K562 (cell line): ENCODE measurements around the gene UBE2R2. TPM values are rescaled to one million over a fixed set of nuclear protein-coding genes. Genes with fewer than 3 reads are reported as not detected.
A peak's percentile ranks its signal among the peaks of the same experiment; 100 is the strongest.

Source experiments
- ATAC-seq: fragments of 200-7000 bp; cut with Tn5 transposase; 3 replicates; pipeline ENCODE4 v1.9.1; 2020; ENCODE audit warnings: moderate library complexity
- BruUV-seq: library from RNA; stranded (reverse); fragments of 400-500 nt; replicated peaks from 2 replicates; lab custom pipeline; 2021; lab: Mats Ljungman, UMichigan
- CTCF ChIA-PET: fragments of 300-600 bp; formaldehyde crosslinking; extraction: SDS; loops from one replicate; lab custom pipeline; 2021; ENCODE audit warnings: low intra/inter-chr PET ratio; lab: Yijun Ruan, JAX
- POLR2A ChIA-PET: fragments of 300-600, 350-650 bp; sonication (Branson Sonifier 250); formaldehyde crosslinking; extraction: SDS; loops from one replicate; lab custom pipeline; 2021; ENCODE audit warnings: antibody characterized with exemption, inconsistent platforms; lab: Yijun Ruan, JAX
- DNase-seq, 4 experiments: peaks; one replicate each; pipeline versions ENCODE4 v3.0.0 to v3.0.0-alpha.2; 2011 to 2018; ENCODE audit warnings: low spot score in 3 of 4, mixed read lengths in 3 of 4; ENCODE audit errors: extremely low read depth in 1 of 4
- FAIRE-seq: peaks from 2 replicates; lab custom pipeline; 2011; peaks lifted over from hg19 to GRCh38; lab: Jason Lieb, UNC
- H2AFZ ChIP-seq: 2 replicates; pipeline ENCODE4 v1.6.0; 2011; ENCODE audit warnings: low read depth, low read length, control low read depth, inconsistent platforms
- H3K27ac ChIP-seq: fragments of 200-600 bp; 3 replicates; pipeline ENCODE4 v1.8.0; 2011; ENCODE audit warnings: low read depth, mild to moderate bottlenecking, control low read depth, inconsistent platforms, low read length, moderate library complexity, mixed read lengths; ENCODE audit errors: extremely low read depth
- H3K27me3 ChIP-seq, 2 experiments: fragments of 300-600 bp in 1 of 2; 2 replicates in 1 of 2; 3 replicates in 1 of 2; pipeline versions ENCODE4 v1.6.0 to v1.8.0; 2011; ENCODE audit warnings: inconsistent platforms in 2 of 2, low read length in 2 of 2, mild to moderate bottlenecking in 1 of 2, mixed read lengths in 1 of 2, moderate library complexity in 1 of 2; ENCODE audit not compliant: control insufficient read depth in 2 of 2, insufficient read depth in 2 of 2
- H3K36me3 ChIP-seq: fragments of 300-600 bp; 3 replicates; pipeline ENCODE4 v1.8.0; 2011; ENCODE audit warnings: mild to moderate bottlenecking, low read length, inconsistent platforms; ENCODE audit not compliant: control insufficient read depth, insufficient read depth
- H3K4me1 ChIP-seq, 2 experiments: fragments of 200-600 bp in 1 of 2; replicated peaks in 1 of 2; 2 replicates in 1 of 2; 3 replicates in 1 of 2; pipeline versions ENCODE4 v1.5.1 to v1.8.0; 2011; ENCODE audit warnings: inconsistent platforms in 2 of 2, low read length in 2 of 2, mild to moderate bottlenecking in 1 of 2, mixed read lengths in 1 of 2, moderate library complexity in 1 of 2; ENCODE audit not compliant: control insufficient read depth in 2 of 2, insufficient read depth in 2 of 2
- H3K4me2 ChIP-seq: 2 replicates; pipeline ENCODE4 v1.6.1; 2011; ENCODE audit warnings: low read length, control low read depth, inconsistent platforms, mixed read lengths; ENCODE audit not compliant: insufficient read depth
- H3K4me3 ChIP-seq: fragments of 200-600 bp; sonication (generic), shearing (Covaris generic); 2 replicates; pipeline ENCODE4 v1.5.1; 2016; ENCODE audit warnings: control low read depth, inconsistent platforms
- H3K79me2 ChIP-seq: fragments of 200-600 bp; 3 replicates; pipeline ENCODE4 v1.8.0; 2011; ENCODE audit warnings: low read length, inconsistent platforms; ENCODE audit not compliant: control insufficient read depth, insufficient read depth
- H3K9ac ChIP-seq, 2 experiments: 2 replicates each; pipeline versions ENCODE4 v1.6.0 to v1.6.1; 2011; ENCODE audit warnings: low read depth in 2 of 2, low read length in 2 of 2, control low read depth in 1 of 2, inconsistent platforms in 1 of 2, mild to moderate bottlenecking in 1 of 2, mixed read lengths in 1 of 2; ENCODE audit not compliant: insufficient read depth in 1 of 2
- H3K9me1 ChIP-seq: one replicate; pipeline ENCODE4 v1.6.0; 2011; ENCODE audit warnings: inconsistent platforms, mild to moderate bottlenecking, low read length, moderate library complexity; ENCODE audit not compliant: control insufficient read depth, insufficient read depth
- H3K9me3 ChIP-seq: replicated peaks from 2 replicates; pipeline ENCODE4 v1.5.1; 2011; ENCODE audit warnings: low read depth, low read length, inconsistent platforms; ENCODE audit not compliant: control insufficient read depth, insufficient read depth
- H4K20me1 ChIP-seq: replicated peaks from 2 replicates; pipeline ENCODE4 v1.6.1; 2011; ENCODE audit warnings: low read length, inconsistent platforms, mixed read lengths; ENCODE audit not compliant: control insufficient read depth, insufficient read depth
- CTCF ChIP-seq, 3 experiments: IDR thresholded peaks in 2 of 3; conservative IDR thresholded peaks in 1 of 3; 2 replicates each; pipeline ENCODE4 v1.5.1; 2011 to 2012; ENCODE audit warnings: low read length in 3 of 3, mild to moderate bottlenecking in 3 of 3, control low read depth in 2 of 3, improper control_type of control experiment in 1 of 3, inconsistent platforms in 1 of 3, low read depth in 1 of 3, mixed read lengths in 1 of 3, moderate library complexity in 1 of 3; ENCODE audit not compliant: insufficient read depth in 2 of 3
- FOXK1 ChIP-seq: sonication (generic); formaldehyde crosslinking; IDR thresholded peaks from 2 replicates; pipeline ENCODE4 v1.8.0; 2022; ENCODE audit warnings: missing genetic modification reagents, mild to moderate bottlenecking, borderline replicate concordance
- JUND ChIP-seq, 2 experiments: IDR thresholded peaks; 2 replicates in 1 of 2; 3 replicates in 1 of 2; pipeline ENCODE4 v1.6.1; 2011; ENCODE audit warnings: borderline replicate concordance in 2 of 2, low read depth in 2 of 2, low read length in 2 of 2, improper control_type of control experiment in 1 of 2, missing biosample characterization in 1 of 2, missing genetic modification characterization in 1 of 2, missing genetic modification reagents in 1 of 2
- KDM4B ChIP-seq, 2 experiments: fragments of 450-650 bp in 1 of 2; sonication (generic) in 1 of 2; IDR thresholded peaks; 2 replicates each; pipeline ENCODE4 v1.6.1; 2016 to 2017; ENCODE audit warnings: borderline replicate concordance in 2 of 2, antibody characterized with exemption in 1 of 2, low read depth in 1 of 2, mild to moderate bottlenecking in 1 of 2
- NRF1 ChIP-seq, 2 experiments: fragments of 450-650 bp; IDR thresholded peaks in 1 of 2; conservative IDR thresholded peaks in 1 of 2; 2 replicates each; pipeline ENCODE4 v1.6.1; 2014; ENCODE audit warnings: mild to moderate bottlenecking in 2 of 2
- RAD21 ChIP-seq, 2 experiments: fragments of 250-450 bp in 1 of 2; fragments of 450-650 bp in 1 of 2; sonication (Bioruptor Pico) in 1 of 2; formaldehyde crosslinking in 1 of 2; IDR thresholded peaks in 1 of 2; conservative IDR thresholded peaks in 1 of 2; 2 replicates each; pipeline versions ENCODE4 v1.4.0 to v1.8.0; 2020 to 2022; ENCODE audit warnings: mild to moderate bottlenecking in 2 of 2, moderate library complexity in 1 of 2
- SNRNP70 ChIP-seq: fragments of 200-400 bp; formaldehyde crosslinking; optimal IDR thresholded peaks from 2 replicates; pipeline ENCODE3; 2017; ENCODE audit warnings: low read depth, low read length
- ZNF384 ChIP-seq: IDR thresholded peaks from 2 replicates; pipeline ENCODE4 v1.6.1; 2012; ENCODE audit warnings: low read depth, low read length, improper control_type of control experiment
- ZNF512 ChIP-seq: IDR thresholded peaks from 2 replicates; pipeline ENCODE4 v1.6.1; 2016; ENCODE audit warnings: missing genetic modification characterization, missing compliant biosample characterization
- WGBS: fragments of 100-300 bp; shearing (Covaris generic); methylation state at CpG from one replicate; pipeline ENCODE4 v1.1.6; 2016; ENCODE audit warnings: low coverage, mixed read lengths; ENCODE audit not compliant: insufficient coverage; ENCODE audit errors: missing lambda C conversion rate; 5-methylcytosine and 5-hydroxymethylcytosine counted together
- in situ Hi-C: fragments of 300-500 bp; cut with MboI; formaldehyde crosslinking; loops from 4 replicates; pipeline ENCODE4 v1.15.0; 2018; ENCODE audit warnings: inconsistent platforms, mixed read lengths
- intact Hi-C: fragments of 100-400 bp; cut with micrococcal nuclease; formaldehyde crosslinking; loops from 2 replicates; pipeline ENCODE4 v1.14.2; 2022
- polyA plus RNA-seq, 8 experiments: library from polyadenylated mRNA; depleted of rRNA in 4 of 8; stranded (reverse) in 5 of 8; unstranded in 3 of 8; fragments of >200 nt; fragmentation: Nextera tagmentation in 2 of 8; fragmentation: Illumina TruSeq in 1 of 8; extraction: Ambion mirVana in 2 of 8; extraction: Trizol in 1 of 8; gene quantifications; 2 replicates each; pipeline versions ENCODE4 v1.2.1 to v1.2.3, GENCODE V29; 2011 to 2014; ENCODE audit warnings: inconsistent platforms in 1 of 8, missing spikeins in 1 of 8
- total RNA-seq, 7 experiments: library from RNA; depleted of rRNA in 6 of 7; stranded (reverse); fragments of >200 nt in 6 of 7; fragmentation: Illumina TruSeq in 2 of 7; extraction: Trizol in 2 of 7; gene quantifications; 2 replicates each; pipeline versions ENCODE4 v1.2.1 to v1.2.3, GENCODE V29; 2011 to 2021; ENCODE audit warnings: low replicate concordance in 1 of 7

Gene UBE2R2
- total and polyA plus RNA-seq, 9 of the 15 experiments (the other 6 are each of a cell fraction or from before 2014, with no cell fraction given): 7.8 to 26.2 (median 11.8) TPM

GRCh38 chr9:33776578-33776977 is 40.4 kb upstream of the UBE2R2 start:
- BruUV-seq: TSS peak; percentile 69
- H3K9me1 ChIP-seq: no peaks in the 10 kb centered on the region
- no peak overlapping the region for H3K4me2 ChIP-seq
- H3K9me3 ChIP-seq: no peaks in the 10 kb centered on the region
- no peak for DNase-seq
- in situ Hi-C loops: no loop called here
- TF ChIP-seq ZNF512 (tag): peak; percentile 53; the same call in 1 of the 2 replicates
- TF ChIP-seq SNRNP70: no peak
- H3K4me3 ChIP-seq: no peak overlapping the region; the same call in 1 of the 2 replicates
- no peaks in the 10 kb centered on the region; a peak in 1 of 5 replicates for H3K4me1 ChIP-seq
- H2AFZ ChIP-seq: no peak overlapping the region
- no peaks in the 10 kb centered on the region for H4K20me1 ChIP-seq
- H3K36me3 ChIP-seq: no peaks in the 10 kb centered on the region
- no peaks in the 10 kb centered on the region for H3K79me2 ChIP-seq
- ChIA-PET POLR2A (interaction anchor here (1.5 kb wide), 1 partner anchor 11 kb away, joined by 3 read pairs; no protein-coding TSS in a partner anchor), CTCF (no interaction called here)
- FAIRE-seq: peak; percentile 19
- peak overlapping the region in 1 of 2 experiments; percentile 61; a peak in 1 of 4 replicates for H3K9ac ChIP-seq
- intact Hi-C loops: no loop called here
- no peak overlapping the region for H3K27ac ChIP-seq
- H3K27me3 ChIP-seq: no peaks in the 10 kb centered on the region
- ATAC-seq: no peak

GRCh38 chr9:33778700-33779351 is 38.1 kb upstream of the UBE2R2 start:
- 14% methylated on average over 6 of the region's 6 CpGs for WGBS
- POLR2A ChIA-PET: interaction anchor here (0.6 to 0.8 kb wide), 3 partner anchors 8 to 153 kb away, joined by 3 to 4 read pairs (median 3); no protein-coding TSS in a partner anchor
- Histone ChIP-seq H3K9me3 (no peaks in the 10 kb centered on the region), H4K20me1 (no peaks in the 10 kb centered on the region), H3K79me2 (no peaks in the 10 kb centered on the region), H2AFZ (peak overlapping the region; percentile 82), H3K27ac (no peak overlapping the region), H3K4me1 (no peaks in the 10 kb centered on the region; a peak in 1 of 5 replicates), H3K4me3 (no peak overlapping the region), H3K4me2 (peak overlapping the region; percentile 34), H3K9ac (no peak overlapping the region), H3K36me3 (no peaks in the 10 kb centered on the region), H3K27me3 (no peaks in the 10 kb centered on the region), H3K9me1 (no peaks in the 10 kb centered on the region)
- FAIRE-seq: peak; percentile 86
- in situ Hi-C loops: no loop called here
- DNase-seq: peak; percentile 31 to 77 (median 48)
- intact Hi-C loops: loop anchor here (1.0 kb wide), 1 partner anchor 41 kb away; no protein-coding TSS in a partner anchor
- CTCF ChIA-PET: no interaction called here
- peak; percentile 88 for ATAC-seq
- no TSS peak for BruUV-seq
- TF ChIP-seq ZNF384: peak; percentile 20; the same call in 1 of the 2 replicates
- TF ChIP-seq CTCF (IDR thresholded peaks at IDR 0.05 in 2 of 3, conservative IDR thresholded peaks at IDR 0.05 in 1 of 3; ENCODE audit: insufficient read depth in 2 of 3, low read depth in 1 of 3, low read length in 3 of 3): peak; percentile 64 to 78 (median 77)
- TF ChIP-seq RAD21 (CRISPR knock-in tag; conservative IDR thresholded peaks at IDR 0.05 in 1 of 2, IDR thresholded peaks at IDR 0.05 in 1 of 2): peak; percentile 26 to 61; a peak in 3 of 4 replicates
- peak in 1 of 2 experiments; percentile 19; a peak in 1 of 4 replicates for TF ChIP-seq NRF1 (conservative IDR thresholded peaks at IDR 0.05 in 1 of 2, IDR thresholded peaks at IDR 0.05 in 1 of 2)
- TF ChIP-seq FOXK1 (CRISPR knock-in tag): no peak
- no peak for TF ChIP-seq KDM4B (IDR thresholded peaks at IDR 0.05; ENCODE audit: borderline replicate concordance in 2 of 2, low read depth in 1 of 2)
- 0 out of 2 replicates have a peak, but pooled peaks have one; percentile 28 for TF ChIP-seq JUND (IDR thresholded peaks at IDR 0.05; ENCODE audit: borderline replicate concordance, low read depth, low read length)
- TF ChIP-seq JUND (tag; IDR thresholded peaks at IDR 0.05; ENCODE audit: borderline replicate concordance, low read depth, low read length): no peak
